GM12864 (cell line): ENCODE data around the gene KLK1.
"Not testable (repeated sequence)": the region's sequence is repeated elsewhere in the genome, so short reads cannot be mapped to it uniquely, and the experiment has no call there.

Source experiments
- DNase-seq: peaks from one replicate; pipeline ENCODE4 v3.0.0-alpha.2; 2011; ENCODE audit warnings: low read depth
- H3K4me3 ChIP-seq: 2 replicates; pipeline ENCODE4 v1.5.1; 2011; ENCODE audit warnings: mild to moderate bottlenecking, low read depth, low read length, control low read depth
- TF ChIP-seq, protein P1 (sequence below): IDR thresholded peaks from 2 replicates; pipeline ENCODE4 v1.5.1; 2011; ENCODE audit warnings: low read depth, mild to moderate bottlenecking, moderate library complexity, low read length, control low read depth, inconsistent platforms; ENCODE audit errors: missing control alignments

The KLK1 gene

DNA sequence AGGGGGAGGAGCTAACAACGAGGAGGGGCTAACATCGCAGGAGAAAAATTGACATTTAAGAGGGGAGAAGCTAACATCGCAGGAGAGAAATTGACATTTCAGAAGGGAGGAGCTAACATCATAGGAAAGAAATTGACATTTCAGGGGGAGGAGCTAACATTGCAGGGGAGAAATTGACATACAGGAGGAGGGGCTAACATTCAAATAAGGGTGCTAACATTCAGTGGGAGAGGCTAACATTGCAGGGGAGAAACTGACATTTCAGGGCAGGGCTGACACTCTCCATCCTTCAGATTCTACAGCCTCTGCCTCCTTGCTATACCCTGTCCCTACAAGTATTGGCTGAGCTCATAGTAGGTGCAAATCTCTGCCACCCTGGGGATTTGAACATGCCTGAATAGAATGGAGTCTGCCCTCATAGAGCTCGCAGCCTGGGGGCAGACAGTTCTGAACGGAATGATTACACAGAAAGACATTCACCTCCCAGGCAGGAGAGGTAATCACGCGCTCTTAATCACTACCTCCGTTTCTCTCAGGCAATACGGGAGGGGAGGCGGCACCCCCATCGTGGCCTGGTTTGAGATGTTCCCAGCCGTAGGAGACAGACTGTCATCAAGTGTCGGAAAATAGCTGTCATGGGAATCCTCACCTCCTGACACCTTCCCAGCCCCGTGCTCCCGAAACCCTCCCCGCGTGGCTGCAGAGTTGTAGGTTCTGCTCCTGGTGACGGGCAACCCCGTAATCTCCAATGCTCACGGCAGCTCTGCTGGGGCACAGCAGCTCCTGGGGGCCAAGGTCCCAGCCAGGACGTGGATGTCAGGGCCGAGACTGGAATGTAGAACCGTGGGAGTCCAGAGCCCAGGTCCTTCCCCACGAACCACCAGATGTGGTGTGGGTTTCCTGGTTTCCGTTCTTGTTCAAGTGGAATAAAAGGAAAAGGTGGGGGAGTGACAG lies 43.8 kb downstream of the KLK1 start:
- TF ChIP-seq, protein P1, sequence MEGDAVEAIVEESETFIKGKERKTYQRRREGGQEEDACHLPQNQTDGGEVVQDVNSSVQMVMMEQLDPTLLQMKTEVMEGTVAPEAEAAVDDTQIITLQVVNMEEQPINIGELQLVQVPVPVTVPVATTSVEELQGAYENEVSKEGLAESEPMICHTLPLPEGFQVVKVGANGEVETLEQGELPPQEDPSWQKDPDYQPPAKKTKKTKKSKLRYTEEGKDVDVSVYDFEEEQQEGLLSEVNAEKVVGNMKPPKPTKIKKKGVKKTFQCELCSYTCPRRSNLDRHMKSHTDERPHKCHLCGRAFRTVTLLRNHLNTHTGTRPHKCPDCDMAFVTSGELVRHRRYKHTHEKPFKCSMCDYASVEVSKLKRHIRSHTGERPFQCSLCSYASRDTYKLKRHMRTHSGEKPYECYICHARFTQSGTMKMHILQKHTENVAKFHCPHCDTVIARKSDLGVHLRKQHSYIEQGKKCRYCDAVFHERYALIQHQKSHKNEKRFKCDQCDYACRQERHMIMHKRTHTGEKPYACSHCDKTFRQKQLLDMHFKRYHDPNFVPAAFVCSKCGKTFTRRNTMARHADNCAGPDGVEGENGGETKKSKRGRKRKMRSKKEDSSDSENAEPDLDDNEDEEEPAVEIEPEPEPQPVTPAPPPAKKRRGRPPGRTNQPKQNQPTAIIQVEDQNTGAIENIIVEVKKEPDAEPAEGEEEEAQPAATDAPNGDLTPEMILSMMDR: no peak
- no peak for DNase-seq
- no peak overlapping the region for H3K4me3 ChIP-seq

DNA sequence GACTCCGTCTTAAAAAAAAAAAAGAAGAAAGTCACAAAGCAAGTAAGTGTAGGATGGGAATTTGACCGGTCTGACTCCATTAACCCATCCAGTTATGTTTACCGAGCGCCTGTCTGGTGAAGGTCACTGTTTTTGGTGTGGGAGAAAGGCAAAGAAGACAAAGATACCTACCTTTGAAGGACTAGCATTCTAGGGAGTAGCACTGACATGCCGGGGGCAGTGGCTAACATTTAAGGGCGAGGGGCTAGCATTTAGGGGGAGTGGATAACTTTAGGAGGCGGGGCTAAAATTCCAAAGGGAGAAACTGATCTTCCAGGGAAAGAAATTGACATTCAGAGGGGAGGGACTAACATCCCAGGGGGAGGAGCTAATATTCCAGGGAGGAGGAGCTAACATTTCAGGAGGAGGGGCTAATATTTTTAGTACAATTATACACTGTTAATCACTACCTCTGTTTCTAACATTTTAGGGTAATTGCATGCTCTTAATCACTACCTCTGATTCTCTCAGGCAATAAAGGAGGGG lies 44.6 kb downstream of the KLK1 start:
- DNase-seq: no peak
- H3K4me3 ChIP-seq: no peak overlapping the region
- TF ChIP-seq, protein P1: no peak

DNA sequence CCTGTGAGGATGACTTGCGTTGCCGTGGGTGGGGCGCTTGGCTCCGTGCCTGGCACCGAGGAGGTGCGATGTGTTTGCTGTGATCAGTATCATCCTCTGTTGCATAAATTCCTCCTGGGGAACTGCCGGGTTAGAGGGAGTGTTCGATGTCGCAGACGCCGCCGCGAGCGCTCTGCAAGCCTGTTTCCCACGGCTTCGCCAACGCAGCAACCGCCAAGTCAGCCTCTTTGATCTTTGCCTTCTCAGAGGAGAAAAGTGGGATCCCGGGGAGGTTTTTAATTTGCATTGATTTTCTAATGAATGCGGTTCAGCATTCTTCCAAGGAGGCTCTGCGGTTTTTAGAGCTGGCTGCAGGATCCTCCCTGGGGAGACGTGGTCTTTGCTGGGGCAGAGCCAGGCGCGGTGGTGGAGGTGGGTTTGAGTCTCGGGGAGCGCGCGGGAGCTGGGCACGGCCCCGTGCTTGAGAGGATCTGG lies 45.7 kb downstream of the KLK1 start:
- no peak overlapping the region for H3K4me3 ChIP-seq
- TF ChIP-seq, protein P1: no peak
- no peak for DNase-seq

DNA sequence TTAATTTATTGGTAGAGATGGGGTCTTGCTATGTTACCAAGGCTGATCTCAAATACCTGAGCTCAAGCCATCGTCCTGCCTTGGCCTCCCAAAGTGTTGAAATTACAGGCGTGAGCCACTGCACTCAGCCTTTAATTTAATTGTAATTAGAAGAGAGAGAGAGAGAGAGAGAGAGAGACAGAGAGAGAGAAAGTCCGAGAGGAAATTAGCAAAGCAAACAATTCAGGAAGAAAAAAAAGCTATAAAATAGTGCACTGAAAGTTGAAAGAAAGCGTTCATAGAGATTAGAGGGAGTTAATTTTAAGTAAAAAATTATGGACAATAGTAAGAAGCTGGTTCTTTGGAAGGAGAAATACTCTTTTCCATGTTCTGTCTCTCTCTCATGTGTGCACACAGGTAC lies 46.3 kb downstream of the KLK1 start:
- DNase-seq: no peak
- TF ChIP-seq, protein P1: no peak
- H3K4me3 ChIP-seq: no peak overlapping the region

DNA sequence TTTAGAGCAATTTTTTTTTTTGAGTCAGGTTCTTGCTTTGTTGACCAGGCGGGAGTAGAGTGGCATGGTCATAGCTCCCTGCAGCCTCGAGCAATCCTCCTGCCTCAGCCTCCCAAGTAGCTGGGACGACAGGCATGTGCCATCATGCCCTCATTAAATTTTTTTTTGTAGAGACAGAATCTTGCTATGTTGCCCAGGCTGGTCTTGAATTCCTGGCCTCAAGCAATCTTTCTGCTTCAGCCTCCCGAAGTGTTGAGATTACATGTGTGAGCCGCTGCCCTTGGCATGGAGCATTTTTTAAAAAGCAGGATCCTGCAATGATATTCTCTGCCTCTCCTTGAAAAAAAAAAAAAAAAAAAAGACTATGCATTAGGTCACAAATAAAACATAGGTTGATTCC lies 47.5 kb downstream of the KLK1 start:
- no peak for DNase-seq
- H3K4me3 ChIP-seq: no peak overlapping the region
- TF ChIP-seq, protein P1: no peak

DNA sequence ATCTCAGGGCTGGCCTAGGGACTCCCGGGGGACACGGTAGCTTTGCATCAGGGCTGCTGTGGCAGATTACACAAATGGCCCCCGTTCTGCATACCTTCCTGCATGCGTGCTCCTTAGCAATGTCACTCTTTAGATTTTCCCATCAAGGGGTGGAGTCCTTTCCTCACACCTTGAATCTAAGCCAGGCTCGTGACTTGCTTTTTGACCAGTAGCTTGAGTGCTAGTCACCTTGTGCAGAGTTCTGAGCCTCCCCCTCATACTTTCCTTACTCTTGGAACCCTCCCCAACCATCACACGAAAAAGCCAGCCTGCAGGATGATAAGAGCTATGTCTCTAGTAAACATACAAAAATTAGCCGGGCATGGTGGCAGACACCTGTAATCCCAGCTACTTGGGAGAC lies 50.1 kb downstream of the KLK1 start:
- H3K4me3 ChIP-seq, DNase-seq: not testable (repeated sequence)

DNA sequence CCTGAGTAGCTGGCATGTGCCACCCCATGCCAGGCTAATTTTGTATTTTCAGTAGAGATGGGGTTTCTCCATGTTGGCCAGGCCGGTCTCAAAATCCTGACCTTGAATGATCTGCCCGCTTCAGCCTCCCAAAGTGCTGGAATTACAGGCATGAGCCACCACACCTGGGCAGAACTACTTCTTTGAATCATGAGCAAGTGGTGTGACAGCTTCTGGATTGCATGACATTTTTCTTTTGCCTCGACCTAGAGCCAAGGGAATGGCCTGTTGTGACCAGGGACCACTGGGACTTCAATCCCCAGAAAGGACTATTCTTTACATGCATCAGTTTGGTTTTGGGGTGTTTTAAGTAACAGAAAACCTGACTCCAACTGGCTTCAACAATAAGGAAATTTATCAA lies 50.7 kb downstream of the KLK1 start:
- DNase-seq, H3K4me3 ChIP-seq: not testable (repeated sequence)

DNA sequence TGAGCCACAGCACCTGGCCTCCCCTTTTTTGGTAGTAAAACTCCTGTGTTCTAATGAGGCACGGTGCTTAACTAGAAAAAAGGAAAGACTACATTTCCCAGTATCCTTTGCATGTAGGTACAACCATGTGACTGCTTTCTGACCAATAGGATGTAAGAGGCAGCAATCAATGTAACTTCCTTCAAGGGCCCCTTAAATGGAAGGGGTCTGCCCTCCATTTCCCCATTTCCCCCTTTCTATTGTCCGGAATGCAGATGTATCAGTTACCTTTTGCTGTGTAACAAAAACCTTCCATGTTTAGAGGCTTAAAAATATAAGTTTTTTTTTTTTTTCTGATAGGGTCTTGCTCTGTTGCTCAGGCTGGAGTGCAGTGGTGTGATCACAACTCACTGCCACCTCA lies 51.1 kb downstream of the KLK1 start:
- no peak for DNase-seq
- H3K4me3 ChIP-seq: no peak overlapping the region
- TF ChIP-seq, protein P1: no peak
